Neural cell (in vitro differentiated cells): ENCODE measurements around the gene BLCAP. TPM values are rescaled to one million over a fixed set of nuclear protein-coding genes. Genes with fewer than 3 reads are reported as not detected.

Experiments used
- H2AFZ ChIP-seq: fragments of 200-600, 300-800 bp; sonication (generic), shearing (Covaris generic); 2 replicates; pipeline ENCODE4 v1.6.0; 2014; ENCODE audit warnings: low read depth, mild to moderate bottlenecking, antibody characterized with exemption, low read length, moderate library complexity
- H3F3A ChIP-seq: fragments of 200-600 bp; shearing (Covaris generic); 2 replicates; pipeline ENCODE4 v1.6.1; 2016; ENCODE audit warnings: mild to moderate bottlenecking, moderate library complexity, mixed read lengths, antibody characterized with exemption, low read length; ENCODE audit not compliant: insufficient read depth, poor library complexity, severe bottlenecking
- H3K27ac ChIP-seq: fragments of 200-600, 300-800 bp; sonication (generic), shearing (Covaris generic); 2 replicates; pipeline ENCODE4 v1.5.1; 2014; ENCODE audit warnings: mild to moderate bottlenecking, low read length, moderate library complexity
- H3K27me3 ChIP-seq: fragments of 300-800, 200-600 bp; sonication (generic), shearing (Covaris generic); 2 replicates; pipeline ENCODE4 v1.6.0; 2014; ENCODE audit warnings: mild to moderate bottlenecking, low read depth, low read length, moderate library complexity; ENCODE audit not compliant: insufficient read depth
- H3K36me3 ChIP-seq: fragments of 300-800, 200-600 bp; sonication (generic), shearing (Covaris generic); 2 replicates; pipeline ENCODE4 v1.5.1; 2014; ENCODE audit warnings: mild to moderate bottlenecking, antibody characterized with exemption, low read length, moderate library complexity; ENCODE audit not compliant: insufficient read depth
- H3K4me2 ChIP-seq: fragments of 300-800, 200-600 bp; sonication (generic), shearing (Covaris generic); 2 replicates; pipeline ENCODE4 v1.6.0; 2014; ENCODE audit warnings: mild to moderate bottlenecking, low read length
- H3K4me3 ChIP-seq: fragments of 300-800, 200-600 bp; sonication (generic), shearing (Covaris generic); 2 replicates; pipeline ENCODE4 v1.5.1; 2014; ENCODE audit warnings: mild to moderate bottlenecking, low read length, moderate library complexity
- H3K79me2 ChIP-seq: fragments of 200-600 bp; shearing (Covaris generic); replicated peaks from 2 replicates; pipeline ENCODE4 v1.6.0; 2014; ENCODE audit warnings: mild to moderate bottlenecking, low read length, moderate library complexity; ENCODE audit not compliant: insufficient read depth
- H3K9ac ChIP-seq: fragments of 300-800, 200-600 bp; sonication (generic), shearing (Covaris generic); 2 replicates; pipeline ENCODE4 v1.6.1; 2016; ENCODE audit warnings: mild to moderate bottlenecking, low read length, mixed read lengths
- H3K9me2 ChIP-seq: fragments of 200-600 bp; shearing (Covaris generic); 2 replicates; pipeline ENCODE4 v1.6.1; 2016; ENCODE audit warnings: mild to moderate bottlenecking, low read length, mixed read lengths; ENCODE audit not compliant: insufficient read depth
- H3K9me3 ChIP-seq: fragments of 200-600, 300-800 bp; sonication (generic), shearing (Covaris generic); 2 replicates; pipeline ENCODE4 v1.6.1; 2016; ENCODE audit warnings: mild to moderate bottlenecking, mixed run types, low read length, moderate library complexity, mixed read lengths
- H4K20me1 ChIP-seq: fragments of 200-600 bp; shearing (Covaris generic); 2 replicates; pipeline ENCODE4 v1.6.1; 2016; ENCODE audit warnings: mild to moderate bottlenecking, mixed run types; ENCODE audit not compliant: insufficient read depth
- EP300 ChIP-seq: fragments of 450-650 bp; conservative IDR thresholded peaks from 2 replicates; pipeline ENCODE4 v1.6.1; 2014; ENCODE audit warnings: antibody characterized with exemption, mild to moderate bottlenecking, moderate library complexity; ENCODE audit not compliant: poor library complexity, severe bottlenecking
- EZH2 ChIP-seq: fragments of 200-600, 300-800 bp; shearing (Covaris generic), sonication (generic); IDR thresholded peaks from 2 replicates; pipeline ENCODE4 v1.6.1; 2014; ENCODE audit warnings: antibody characterized with exemption, low read length, borderline replicate concordance, mild to moderate bottlenecking; ENCODE audit not compliant: insufficient read depth, poor library complexity, severe bottlenecking
- MXI1 ChIP-seq: fragments of 450-650 bp; conservative IDR thresholded peaks from 2 replicates; pipeline ENCODE4 v1.6.1; 2014; ENCODE audit warnings: antibody characterized with exemption, mild to moderate bottlenecking; ENCODE audit not compliant: poor library complexity, severe bottlenecking
- POLR2AphosphoS5 ChIP-seq: IDR thresholded peaks from 2 replicates; pipeline ENCODE4 v1.6.1; 2012
- RAD21 ChIP-seq: fragments of 450-650 bp; conservative IDR thresholded peaks from 2 replicates; pipeline ENCODE4 v1.6.1; 2014; ENCODE audit warnings: antibody characterized with exemption, mild to moderate bottlenecking, moderate library complexity
- SMC3 ChIP-seq: fragments of 450-650 bp; conservative IDR thresholded peaks from 2 replicates; pipeline ENCODE4 v1.6.1; 2014; ENCODE audit warnings: antibody characterized with exemption, mild to moderate bottlenecking, moderate library complexity; ENCODE audit not compliant: poor library complexity
- TAF1 ChIP-seq: IDR thresholded peaks from 2 replicates; pipeline ENCODE4 v1.6.1; 2012; ENCODE audit warnings: low read depth
- polyA plus RNA-seq: library from polyadenylated mRNA; depleted of rRNA; stranded (reverse); fragments of >200 nt; gene quantifications from 2 replicates; pipeline ENCODE4 v1.2.3, GENCODE V29; 2014
- TF ChIP-seq, protein P1 (sequence below): IDR thresholded peaks from 2 replicates; pipeline ENCODE4 v1.6.1; 2012; ENCODE audit warnings: borderline replicate concordance
- TF ChIP-seq, protein P2 (sequence below): fragments of 450-650 bp; IDR thresholded peaks from 2 replicates; pipeline ENCODE4 v1.5.1; 2014; ENCODE audit warnings: antibody characterized with exemption, mild to moderate bottlenecking, moderate library complexity; ENCODE audit not compliant: poor library complexity, severe bottlenecking

BLCAP gene
- polyA plus RNA-seq, 1 donor from 2014 or later = 344 TPM

DNA sequence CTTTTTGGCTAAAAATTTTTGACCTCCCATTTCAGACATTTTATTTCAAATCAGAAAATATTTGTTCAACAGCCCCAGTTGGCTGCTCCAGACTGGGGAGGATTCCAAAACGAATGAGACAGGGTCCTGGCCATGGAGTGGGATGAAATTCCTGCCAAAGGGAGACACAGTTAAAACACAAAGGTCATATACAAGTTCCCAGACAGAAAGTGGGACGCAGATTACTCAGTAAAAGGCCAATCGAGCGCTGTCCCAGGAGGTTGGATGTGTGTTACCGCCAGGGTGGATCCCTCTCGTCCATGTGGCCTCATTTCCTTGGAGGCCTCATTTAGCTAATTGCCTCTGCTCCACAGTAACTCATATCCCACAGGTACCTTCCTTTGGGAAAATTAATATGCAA, 48.4 kb downstream of the BLCAP start:
- Histone ChIP-seq H3K27me3 (no peaks in the 10 kb centered on the region), H2AFZ (no peak overlapping the region), H3K4me2 (no peak overlapping the region), H3K9me3 (no peaks in the 10 kb centered on the region), H3K9me2 (no peaks in the 10 kb centered on the region), H3K4me3 (no peak overlapping the region), H3K36me3 (no peaks in the 10 kb centered on the region), H3K79me2 (no peaks in the 10 kb centered on the region), H3K9ac (no peak overlapping the region), H4K20me1 (no peaks in the 10 kb centered on the region), H3F3A (no peaks in the 10 kb centered on the region), H3K27ac (no peak overlapping the region)
- TF ChIP-seq MXI1 = no peak
- TF ChIP-seq EZH2 = no peak
- no peak for TF ChIP-seq EP300
- TF ChIP-seq SMC3 = no peak
- TF ChIP-seq TAF1 = no peak

DNA sequence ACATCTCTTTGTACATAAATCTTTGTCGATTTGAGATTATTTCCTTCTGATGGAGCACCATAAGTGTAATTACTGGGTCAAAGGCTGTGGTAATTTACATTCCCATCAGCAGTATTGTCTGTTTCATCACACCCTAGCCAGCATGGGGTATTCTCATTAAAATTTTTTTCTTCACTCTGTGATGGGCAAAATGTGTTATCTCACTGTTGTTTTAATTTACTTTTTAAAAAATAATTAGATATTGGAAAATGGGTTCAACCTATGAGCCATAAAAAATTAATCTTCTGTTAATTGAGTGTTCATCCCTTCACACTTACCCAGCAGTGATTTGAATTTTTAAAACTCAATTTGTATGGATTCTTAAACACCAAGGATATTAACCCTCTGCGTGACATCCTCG, 50.6 kb downstream of the BLCAP start:
- Histone ChIP-seq H3K79me2 (no peaks in the 10 kb centered on the region), H4K20me1 (no peaks in the 10 kb centered on the region), H3K4me3 (no peak overlapping the region), H3K27ac (no peak overlapping the region), H2AFZ (no peak overlapping the region), H3K27me3 (no peaks in the 10 kb centered on the region), H3K9ac (no peak overlapping the region), H3K9me3 (no peaks in the 10 kb centered on the region), H3K36me3 (no peaks in the 10 kb centered on the region), H3K9me2 (no peaks in the 10 kb centered on the region), H3F3A (no peaks in the 10 kb centered on the region), H3K4me2 (no peak overlapping the region)
- no peak for TF ChIP-seq EZH2

DNA sequence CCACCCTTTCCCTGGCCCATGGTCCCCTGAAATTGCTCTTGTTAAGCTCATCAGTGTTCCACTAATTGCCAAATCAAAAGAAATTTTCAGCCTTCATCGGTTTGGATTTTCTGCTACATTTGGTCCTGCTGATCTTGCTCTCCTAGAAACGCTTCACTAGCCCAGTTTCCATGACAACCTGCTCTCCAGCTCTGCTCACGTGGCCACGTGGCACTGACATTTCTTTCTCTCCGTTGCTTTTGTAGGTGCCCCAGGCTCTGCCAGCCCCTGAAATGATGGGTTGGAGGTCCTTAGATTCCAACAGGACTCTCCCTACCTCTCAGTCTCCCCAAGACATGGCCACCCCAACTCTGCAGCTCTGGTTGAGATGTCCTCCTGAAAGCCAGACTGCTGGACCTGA, 52.4 kb downstream of the BLCAP start:
- H3K4me2 ChIP-seq = peak overlapping the region; percentile 62
- H4K20me1 ChIP-seq = no peaks in the 10 kb centered on the region
- H3K36me3 ChIP-seq = no peaks in the 10 kb centered on the region
- H3K9ac ChIP-seq = peak overlapping the region; percentile 57
- no peaks in the 10 kb centered on the region for H3K79me2 ChIP-seq
- no peaks in the 10 kb centered on the region for H3F3A ChIP-seq
- H2AFZ ChIP-seq = peak overlapping the region; percentile 7
- no peaks in the 10 kb centered on the region for H3K9me2 ChIP-seq
- peak overlapping the region; percentile 48 for H3K4me3 ChIP-seq
- H3K27ac ChIP-seq = peak overlapping the region; percentile 88
- H3K9me3 ChIP-seq = no peaks in the 10 kb centered on the region
- TF ChIP-seq, protein P1, sequence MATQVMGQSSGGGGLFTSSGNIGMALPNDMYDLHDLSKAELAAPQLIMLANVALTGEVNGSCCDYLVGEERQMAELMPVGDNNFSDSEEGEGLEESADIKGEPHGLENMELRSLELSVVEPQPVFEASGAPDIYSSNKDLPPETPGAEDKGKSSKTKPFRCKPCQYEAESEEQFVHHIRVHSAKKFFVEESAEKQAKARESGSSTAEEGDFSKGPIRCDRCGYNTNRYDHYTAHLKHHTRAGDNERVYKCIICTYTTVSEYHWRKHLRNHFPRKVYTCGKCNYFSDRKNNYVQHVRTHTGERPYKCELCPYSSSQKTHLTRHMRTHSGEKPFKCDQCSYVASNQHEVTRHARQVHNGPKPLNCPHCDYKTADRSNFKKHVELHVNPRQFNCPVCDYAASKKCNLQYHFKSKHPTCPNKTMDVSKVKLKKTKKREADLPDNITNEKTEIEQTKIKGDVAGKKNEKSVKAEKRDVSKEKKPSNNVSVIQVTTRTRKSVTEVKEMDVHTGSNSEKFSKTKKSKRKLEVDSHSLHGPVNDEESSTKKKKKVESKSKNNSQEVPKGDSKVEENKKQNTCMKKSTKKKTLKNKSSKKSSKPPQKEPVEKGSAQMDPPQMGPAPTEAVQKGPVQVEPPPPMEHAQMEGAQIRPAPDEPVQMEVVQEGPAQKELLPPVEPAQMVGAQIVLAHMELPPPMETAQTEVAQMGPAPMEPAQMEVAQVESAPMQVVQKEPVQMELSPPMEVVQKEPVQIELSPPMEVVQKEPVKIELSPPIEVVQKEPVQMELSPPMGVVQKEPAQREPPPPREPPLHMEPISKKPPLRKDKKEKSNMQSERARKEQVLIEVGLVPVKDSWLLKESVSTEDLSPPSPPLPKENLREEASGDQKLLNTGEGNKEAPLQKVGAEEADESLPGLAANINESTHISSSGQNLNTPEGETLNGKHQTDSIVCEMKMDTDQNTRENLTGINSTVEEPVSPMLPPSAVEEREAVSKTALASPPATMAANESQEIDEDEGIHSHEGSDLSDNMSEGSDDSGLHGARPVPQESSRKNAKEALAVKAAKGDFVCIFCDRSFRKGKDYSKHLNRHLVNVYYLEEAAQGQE = peak; percentile 70
- TF ChIP-seq POLR2AphosphoS5 (peak; percentile 48), EP300 (peak; percentile 32), TAF1 (no peak), RAD21 (no peak), MXI1 (peak; percentile 60)
- TF ChIP-seq, protein P2, sequence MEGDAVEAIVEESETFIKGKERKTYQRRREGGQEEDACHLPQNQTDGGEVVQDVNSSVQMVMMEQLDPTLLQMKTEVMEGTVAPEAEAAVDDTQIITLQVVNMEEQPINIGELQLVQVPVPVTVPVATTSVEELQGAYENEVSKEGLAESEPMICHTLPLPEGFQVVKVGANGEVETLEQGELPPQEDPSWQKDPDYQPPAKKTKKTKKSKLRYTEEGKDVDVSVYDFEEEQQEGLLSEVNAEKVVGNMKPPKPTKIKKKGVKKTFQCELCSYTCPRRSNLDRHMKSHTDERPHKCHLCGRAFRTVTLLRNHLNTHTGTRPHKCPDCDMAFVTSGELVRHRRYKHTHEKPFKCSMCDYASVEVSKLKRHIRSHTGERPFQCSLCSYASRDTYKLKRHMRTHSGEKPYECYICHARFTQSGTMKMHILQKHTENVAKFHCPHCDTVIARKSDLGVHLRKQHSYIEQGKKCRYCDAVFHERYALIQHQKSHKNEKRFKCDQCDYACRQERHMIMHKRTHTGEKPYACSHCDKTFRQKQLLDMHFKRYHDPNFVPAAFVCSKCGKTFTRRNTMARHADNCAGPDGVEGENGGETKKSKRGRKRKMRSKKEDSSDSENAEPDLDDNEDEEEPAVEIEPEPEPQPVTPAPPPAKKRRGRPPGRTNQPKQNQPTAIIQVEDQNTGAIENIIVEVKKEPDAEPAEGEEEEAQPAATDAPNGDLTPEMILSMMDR = no peak
- H3K27me3 ChIP-seq = no peaks in the 10 kb centered on the region
